Activated CD8-positive, alpha-beta T cell treated with anti-CD3 and anti-CD28 coated beads, Interleukin-2, amount 10 ng/mL, durations not matched to agents 7 days and 5 days (primary cell): ENCODE measurements around the gene ALPI. TPM values are rescaled to one million over a fixed set of nuclear protein-coding genes. Genes with fewer than 3 reads are reported as not detected.
"Not testable (repeated sequence)": the region's sequence is repeated elsewhere in the genome, so short reads cannot be mapped to it uniquely, and the experiment has no call there.

ENCODE experiments used
- ATAC-seq: fragments of 150-1000 bp; cut with Tn5 transposase; one replicate; pipeline ENCODE4 v1.10.0; 2021; ENCODE audit warnings: moderate library complexity
- CTCF ChIA-PET: fragments of 350-600 bp; sonication (Branson Sonifier 250); formaldehyde crosslinking; loops from one replicate; lab custom pipeline; 2021; ENCODE audit warnings: antibody characterized with exemption; lab: Charles Lee
- POLR2A ChIA-PET: fragments of 350-600 bp; sonication (Branson Sonifier 250); formaldehyde crosslinking; loops from one replicate; lab custom pipeline; 2021; ENCODE audit warnings: antibody characterized with exemption; lab: Charles Lee
- DNase-seq: peaks from one replicate; pipeline ENCODE4 v3.0.0-alpha.2; 2020
- H3K27ac Mint-ChIP-seq: one replicate; pipeline ENCODE4 v1.8.0; 2021; ENCODE audit warnings: mild to moderate bottlenecking, mixed read lengths
- H3K27me3 Mint-ChIP-seq: one replicate; pipeline ENCODE4 v1.8.0; 2021; ENCODE audit warnings: low read depth, mixed read lengths
- H3K36me3 Mint-ChIP-seq: one replicate; pipeline ENCODE4 v1.8.0; 2021; ENCODE audit warnings: low read depth, mixed read lengths
- H3K4me1 Mint-ChIP-seq: one replicate; pipeline ENCODE4 v1.8.0; 2021; ENCODE audit warnings: low read depth, mixed read lengths
- H3K4me3 Mint-ChIP-seq: one replicate; pipeline ENCODE4 v1.8.0; 2021; ENCODE audit warnings: mild to moderate bottlenecking, mixed read lengths
- H3K9me3 Mint-ChIP-seq: one replicate; pipeline ENCODE4 v1.8.0; 2022; ENCODE audit warnings: mixed read lengths; ENCODE audit not compliant: insufficient read depth
- total RNA-seq, 2 experiments: library from RNA; stranded (reverse); gene quantifications; one replicate each; pipeline ENCODE4 v1.2.3, GENCODE V29; 2021

ALPI gene
- not detected for total RNA-seq

GRCh38 chr2:232455426-232456255 is at the start of gene ALPI:
TSS of gene ALPI (plus strand) at chr2:232456153. CDS start at chr2:232456200, 47 bp downstream.
- ChIA-PET CTCF (interaction anchor here (1.0 kb wide), 1 partner anchor 11 kb away, joined by 3 read pairs; no protein-coding TSS in a partner anchor), POLR2A (no interaction called here)
- no peaks in the 10 kb centered on the region for H3K4me1 Mint-ChIP-seq
- no peak for DNase-seq
- no peak within 1 kb of the TSS for H3K4me3 Mint-ChIP-seq
- H3K36me3 Mint-ChIP-seq = no peaks in the 10 kb centered on the region
- ATAC-seq = no peak
- peaks cover 11% of the 10 kb centered on the region for H3K27me3 Mint-ChIP-seq
- no peaks in the 10 kb centered on the region for H3K9me3 Mint-ChIP-seq
- no peak within 1 kb of the TSS for H3K27ac Mint-ChIP-seq

GRCh38 chr2:232406556-232407310 is 49.2 kb upstream of the ALPI start, which contains the start of gene ALPG:
TSS of gene ALPG (plus strand) at chr2:232406844. CDS start at chr2:232406895, 51 bp downstream.
- no peak within 1 kb of the TSS for H3K27ac Mint-ChIP-seq
- H3K4me1 Mint-ChIP-seq = no peaks in the 10 kb centered on the region
- no peaks in the 10 kb centered on the region for H3K9me3 Mint-ChIP-seq
- no peaks in the 10 kb centered on the region for H3K36me3 Mint-ChIP-seq
- H3K4me3 Mint-ChIP-seq = no peak within 1 kb of the TSS
- DNase-seq = no peak
- CTCF ChIA-PET = no interaction called here
- no peak for ATAC-seq
- POLR2A ChIA-PET = no interaction called here
- H3K27me3 Mint-ChIP-seq = peaks cover 4% of the 10 kb centered on the region

DNA sequence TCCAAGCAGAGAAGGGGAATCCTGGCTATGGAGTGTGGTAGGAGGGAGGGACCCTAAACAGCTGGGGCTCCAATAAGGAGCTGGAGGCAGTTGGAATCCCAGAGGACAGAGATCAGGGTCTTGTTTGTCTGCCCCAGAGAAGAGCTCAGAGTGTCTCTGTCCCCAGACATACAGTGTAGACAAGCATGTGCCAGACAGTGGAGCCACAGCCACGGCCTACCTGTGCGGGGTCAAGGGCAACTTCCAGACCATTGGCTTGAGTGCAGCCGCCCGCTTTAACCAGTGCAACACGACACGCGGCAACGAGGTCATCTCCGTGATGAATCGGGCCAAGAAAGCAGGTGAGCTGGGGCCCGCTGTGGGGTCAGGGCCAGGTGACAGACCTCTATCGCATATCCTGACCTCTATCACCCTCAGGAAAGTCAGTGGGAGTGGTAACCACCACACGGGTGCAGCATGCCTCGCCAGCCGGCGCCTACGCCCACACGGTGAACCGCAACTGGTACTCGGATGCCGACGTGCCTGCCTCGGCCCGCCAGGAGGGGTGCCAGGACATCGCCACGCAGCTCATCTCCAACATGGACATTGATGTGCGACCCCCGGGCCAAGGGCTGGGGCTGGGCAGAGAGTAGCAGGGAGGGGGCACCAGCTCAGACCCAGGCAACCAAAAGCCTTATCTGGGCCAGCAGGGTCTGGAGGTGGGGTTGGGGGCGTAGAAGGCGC is 48.4 kb upstream of the ALPI start:
- H3K36me3 Mint-ChIP-seq, POLR2A ChIA-PET, CTCF ChIA-PET: not testable (repeated sequence)

DNA sequence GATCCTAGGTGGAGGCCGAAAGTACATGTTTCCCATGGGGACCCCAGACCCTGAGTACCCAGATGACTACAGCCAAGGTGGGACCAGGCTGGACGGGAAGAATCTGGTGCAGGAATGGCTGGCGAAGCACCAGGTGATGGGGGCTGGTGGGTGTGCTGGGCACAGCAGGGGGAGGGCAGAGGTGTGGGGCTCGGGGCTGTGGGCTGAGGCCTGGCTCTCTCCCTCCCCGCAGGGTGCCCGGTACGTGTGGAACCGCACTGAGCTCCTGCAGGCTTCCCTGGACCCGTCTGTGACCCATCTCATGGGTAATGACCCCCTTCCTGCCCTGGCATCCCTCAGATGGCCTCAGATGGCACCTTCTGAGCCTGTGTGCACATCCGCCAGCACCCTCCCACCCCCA is 47.7 kb upstream of the ALPI start:
- H3K36me3 Mint-ChIP-seq, H3K4me1 Mint-ChIP-seq, H3K27ac Mint-ChIP-seq, H3K4me3 Mint-ChIP-seq, H3K9me3 Mint-ChIP-seq, POLR2A ChIA-PET, ATAC-seq, DNase-seq, CTCF ChIA-PET: not testable (repeated sequence)
- H3K27me3 Mint-ChIP-seq = peaks cover 17% of the 10 kb centered on the region

More for the DNA sequence above, 48.4 kb upstream of the ALPI start:
- H3K9me3 Mint-ChIP-seq, ATAC-seq, DNase-seq, H3K4me3 Mint-ChIP-seq, H3K27ac Mint-ChIP-seq, H3K4me1 Mint-ChIP-seq: not testable (repeated sequence)
- H3K27me3 Mint-ChIP-seq = peaks cover 11% of the 10 kb centered on the region

DNA sequence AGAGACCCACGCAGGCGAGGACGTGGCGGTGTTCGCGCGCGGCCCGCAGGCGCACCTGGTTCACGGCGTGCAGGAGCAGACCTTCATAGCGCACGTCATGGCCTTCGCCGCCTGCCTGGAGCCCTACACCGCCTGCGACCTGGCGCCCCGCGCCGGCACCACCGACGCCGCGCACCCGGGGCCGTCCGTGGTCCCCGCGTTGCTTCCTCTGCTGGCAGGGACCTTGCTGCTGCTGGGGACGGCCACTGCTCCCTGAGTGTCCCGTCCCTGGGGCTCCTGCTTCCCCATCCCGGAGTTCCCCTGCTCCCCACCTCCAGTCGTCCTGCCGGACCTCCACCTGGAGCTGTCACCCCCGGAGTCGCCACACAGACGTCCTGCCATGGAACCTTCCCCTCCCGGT is 46.3 kb upstream of the ALPI start:
- POLR2A ChIA-PET, H3K27ac Mint-ChIP-seq, H3K36me3 Mint-ChIP-seq, CTCF ChIA-PET, H3K4me3 Mint-ChIP-seq, DNase-seq, H3K9me3 Mint-ChIP-seq, H3K4me1 Mint-ChIP-seq: not testable (repeated sequence)
- H3K27me3 Mint-ChIP-seq = peaks cover 25% of the 10 kb centered on the region
- ATAC-seq = peak; percentile 56

DNA sequence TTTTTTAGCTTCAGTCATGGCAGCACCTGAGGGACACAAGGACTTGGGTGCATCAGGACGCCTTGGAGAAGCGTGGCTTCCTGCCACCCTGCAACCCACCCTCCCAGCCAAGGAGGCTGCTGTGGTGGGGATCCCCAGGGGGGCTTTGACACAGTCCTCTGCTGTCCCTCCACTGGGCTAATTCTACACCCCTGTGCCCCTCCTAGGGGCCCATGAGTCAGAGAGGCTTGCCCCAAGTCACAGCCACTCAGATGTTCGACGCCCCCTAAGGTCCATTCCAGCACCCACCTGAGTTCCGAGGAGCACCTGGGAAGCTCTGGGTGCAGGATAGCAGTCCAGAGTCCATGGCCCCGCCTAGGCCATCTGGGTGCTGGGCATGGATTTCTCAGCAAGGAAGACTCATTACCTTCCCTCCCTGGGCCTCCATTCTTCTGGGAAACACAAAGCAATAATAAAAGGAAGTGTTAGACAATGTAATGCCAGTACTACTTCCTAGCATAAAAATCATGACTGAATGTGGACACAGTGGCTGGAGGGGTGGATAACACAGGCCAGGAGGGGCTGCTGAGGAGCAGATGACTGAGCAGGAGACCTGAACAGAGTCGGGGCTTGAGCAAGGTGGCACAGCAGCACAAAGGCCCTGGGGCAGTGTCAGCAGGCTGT is 45.6 kb upstream of the ALPI start:
- H3K27ac Mint-ChIP-seq = no peak overlapping the region
- no peaks in the 10 kb centered on the region for H3K36me3 Mint-ChIP-seq
- CTCF ChIA-PET = interaction anchor here (0.6 kb wide), 1 partner anchor 182 kb away, joined by 3 read pairs; no protein-coding TSS in a partner anchor
- POLR2A ChIA-PET = no interaction called here
- no peaks in the 10 kb centered on the region for H3K9me3 Mint-ChIP-seq
- H3K4me3 Mint-ChIP-seq = no peak overlapping the region
- DNase-seq (no peak), ATAC-seq (no peak)
- H3K27me3 Mint-ChIP-seq = peaks cover 25% of the 10 kb centered on the region
- peaks cover 3% of the 10 kb centered on the region for H3K4me1 Mint-ChIP-seq

- CTCF ChIA-PET = interaction anchor here (1.5 to 2.0 kb wide), 3 partner anchors 28 to 112 kb away, joined by 3 to 5 read pairs (median 4); no protein-coding TSS in a partner anchor
- Mint-ChIP-seq H3K4me1 (peaks cover 3% of the 10 kb centered on the region), H3K27ac (no peak overlapping the region), H3K9me3 (no peaks in the 10 kb centered on the region), H3K4me3 (no peak overlapping the region), H3K36me3 (no peaks in the 10 kb centered on the region), H3K27me3 (peaks cover 25% of the 10 kb centered on the region)
- DNase-seq (no peak), ATAC-seq (no peak)
- POLR2A ChIA-PET = no interaction called here
These were observed 43.9 kb upstream of the ALPI start for GRCh38 chr2:232411901-232412629.

DNA sequence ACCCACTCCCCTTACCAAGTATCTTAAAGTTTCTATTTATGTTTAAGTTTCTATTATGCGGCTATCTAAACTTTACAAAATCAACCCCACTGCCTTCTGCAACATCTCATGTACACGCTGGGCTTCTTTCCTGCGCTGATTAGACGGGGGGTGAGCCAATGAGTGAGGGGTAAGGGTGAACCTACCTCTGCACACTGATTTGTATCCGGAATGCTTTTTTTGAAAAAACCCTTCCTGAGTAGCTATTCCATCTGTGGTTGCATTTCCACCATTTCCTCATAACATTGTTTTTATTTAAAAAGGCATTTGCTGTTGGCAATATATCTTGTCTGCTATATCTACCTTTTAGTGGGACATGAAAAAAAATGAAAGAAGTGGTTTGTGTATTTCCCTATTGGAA is 43.0 kb upstream of the ALPI start:
- DNase-seq (no peak), ATAC-seq (no peak)
- no peak overlapping the region for H3K27ac Mint-ChIP-seq
- peaks cover 3% of the 10 kb centered on the region for H3K4me1 Mint-ChIP-seq
- CTCF ChIA-PET = interaction anchor here (1.0 to 2.0 kb wide), 3 partner anchors 15 to 111 kb away, joined by 3 to 4 read pairs (median 3); no protein-coding TSS in a partner anchor
- no peak overlapping the region for H3K4me3 Mint-ChIP-seq
- peaks cover 26% of the 10 kb centered on the region for H3K27me3 Mint-ChIP-seq
- no peaks in the 10 kb centered on the region for H3K9me3 Mint-ChIP-seq
- H3K36me3 Mint-ChIP-seq = no peaks in the 10 kb centered on the region
- POLR2A ChIA-PET = no interaction called here

GRCh38 chr2:232415138-232415690 is 40.7 kb upstream of the ALPI start:
- Mint-ChIP-seq H3K27ac (no peak overlapping the region), H3K4me1 (peaks cover 12% of the 10 kb centered on the region), H3K9me3 (no peaks in the 10 kb centered on the region), H3K36me3 (no peaks in the 10 kb centered on the region), H3K4me3 (no peak overlapping the region), H3K27me3 (peaks cover 44% of the 10 kb centered on the region)
- DNase-seq (no peak), ATAC-seq (no peak)
- POLR2A ChIA-PET = no interaction called here
- CTCF ChIA-PET = no interaction called here

DNA sequence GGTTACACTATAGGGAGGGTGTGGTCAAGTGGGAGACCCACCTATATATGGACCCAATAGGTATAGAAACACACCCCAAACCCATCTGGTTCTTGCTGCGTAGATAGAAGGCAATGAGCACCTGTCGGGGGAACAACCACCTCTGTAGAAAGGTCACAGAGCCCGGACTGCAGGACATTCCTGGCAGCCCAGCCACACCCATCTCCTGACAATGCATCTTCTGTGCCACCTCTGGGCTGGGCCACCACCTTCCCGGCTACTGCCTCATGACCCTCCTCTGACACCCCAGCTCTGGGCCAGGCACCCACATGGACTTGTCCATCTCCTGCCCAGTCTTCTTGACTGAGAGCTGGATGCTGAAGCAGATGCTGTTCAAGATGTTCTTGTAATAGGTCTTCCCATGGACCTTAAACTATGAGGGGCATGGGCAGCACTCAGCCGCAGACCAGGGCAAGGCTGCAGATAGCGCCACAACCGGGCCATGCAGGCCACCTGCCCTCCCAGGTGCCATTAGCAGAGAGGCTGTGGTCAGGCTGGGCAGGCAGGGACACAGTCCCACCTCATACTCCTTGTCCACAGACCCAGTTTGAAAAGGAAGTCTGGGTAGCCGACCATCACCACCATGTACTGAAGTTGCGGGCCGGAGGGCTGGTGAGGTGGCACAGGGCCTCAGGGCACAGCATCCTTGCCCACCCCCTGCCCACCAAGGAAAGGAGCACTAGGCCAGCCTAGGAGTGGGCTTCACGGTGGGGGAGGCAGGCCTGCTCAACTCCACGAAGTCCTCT is 40.0 kb upstream of the ALPI start:
- Mint-ChIP-seq H3K27ac (no peak overlapping the region), H3K36me3 (no peaks in the 10 kb centered on the region), H3K27me3 (peaks cover 45% of the 10 kb centered on the region), H3K4me3 (no peak overlapping the region), H3K9me3 (no peaks in the 10 kb centered on the region), H3K4me1 (peaks cover 15% of the 10 kb centered on the region)
- CTCF ChIA-PET = no interaction called here
- DNase-seq = no peak
- ATAC-seq = no peak
- POLR2A ChIA-PET = no interaction called here
